T-helper 2 cell treated with Interferon-gamma antibody and Interleukin-4, amounts not matched to agents 5 μg/mL and 100 μg/mL, for 36 hours (primary cell): Measurements from ENCODE around the gene NR4A1.
A peak's percentile ranks its signal among the peaks of the same experiment; 100 is the strongest.

Source experiments
- DNase-seq: peaks from one replicate; pipeline ENCODE4 v3.0.0; 2021; ENCODE audit warnings: low spot score
- H3K27ac Mint-ChIP-seq: one replicate; pipeline ENCODE4 v1.8.0; 2021; ENCODE audit warnings: mild to moderate bottlenecking, mixed read lengths
- H3K27me3 Mint-ChIP-seq: one replicate; pipeline ENCODE4 v1.8.0; 2021; ENCODE audit warnings: low read depth, mixed read lengths
- H3K36me3 Mint-ChIP-seq: one replicate; pipeline ENCODE4 v1.8.0; 2021; ENCODE audit warnings: low read depth, mixed read lengths
- H3K4me1 Mint-ChIP-seq: one replicate; pipeline ENCODE4 v1.8.0; 2021; ENCODE audit warnings: low read depth, mixed read lengths
- H3K4me3 Mint-ChIP-seq: one replicate; pipeline ENCODE4 v1.8.0; 2022; ENCODE audit warnings: mild to moderate bottlenecking, moderate library complexity, mixed read lengths
- H3K9me3 Mint-ChIP-seq: one replicate; pipeline ENCODE4 v1.8.0; 2021; ENCODE audit warnings: mixed read lengths

NR4A1 gene

DNA sequence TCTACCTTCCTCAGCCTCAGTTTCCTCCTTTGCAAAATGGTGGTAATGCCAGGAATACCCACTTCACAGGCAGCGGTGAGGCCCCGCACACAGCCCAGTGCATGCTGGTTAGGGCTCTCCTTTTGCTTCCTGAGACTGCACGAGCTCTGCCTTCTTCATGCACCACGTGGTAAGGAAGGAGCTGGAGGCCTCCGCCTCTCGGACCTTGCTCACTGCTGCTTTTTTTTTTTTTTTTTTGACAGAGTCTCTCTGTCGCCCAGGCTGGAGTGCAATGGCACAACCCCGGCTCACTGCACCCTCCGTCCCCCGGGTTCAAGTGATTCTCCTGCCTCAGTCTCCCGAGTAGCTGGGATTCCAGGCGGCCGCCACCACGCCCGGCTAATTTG, 26.4 kb upstream of the NR4A1 start:
- H3K27ac Mint-ChIP-seq: peak overlapping the region; percentile 96
- H3K27me3 Mint-ChIP-seq: peaks cover 3% of the 10 kb centered on the region
- peak overlapping the region; percentile 94 for H3K4me3 Mint-ChIP-seq
- H3K36me3 Mint-ChIP-seq: peaks cover 1% of the 10 kb centered on the region
- peaks cover 26% of the 10 kb centered on the region for H3K4me1 Mint-ChIP-seq
- H3K9me3 Mint-ChIP-seq: no peaks in the 10 kb centered on the region
- peak; percentile 68 for DNase-seq

- peak overlapping the region; percentile 96 for H3K27ac Mint-ChIP-seq
- H3K4me3 Mint-ChIP-seq: no peak overlapping the region
Measured at GRCh38 chr12:52026263-52026662, 25.0 kb upstream of the NR4A1 start.

DNA sequence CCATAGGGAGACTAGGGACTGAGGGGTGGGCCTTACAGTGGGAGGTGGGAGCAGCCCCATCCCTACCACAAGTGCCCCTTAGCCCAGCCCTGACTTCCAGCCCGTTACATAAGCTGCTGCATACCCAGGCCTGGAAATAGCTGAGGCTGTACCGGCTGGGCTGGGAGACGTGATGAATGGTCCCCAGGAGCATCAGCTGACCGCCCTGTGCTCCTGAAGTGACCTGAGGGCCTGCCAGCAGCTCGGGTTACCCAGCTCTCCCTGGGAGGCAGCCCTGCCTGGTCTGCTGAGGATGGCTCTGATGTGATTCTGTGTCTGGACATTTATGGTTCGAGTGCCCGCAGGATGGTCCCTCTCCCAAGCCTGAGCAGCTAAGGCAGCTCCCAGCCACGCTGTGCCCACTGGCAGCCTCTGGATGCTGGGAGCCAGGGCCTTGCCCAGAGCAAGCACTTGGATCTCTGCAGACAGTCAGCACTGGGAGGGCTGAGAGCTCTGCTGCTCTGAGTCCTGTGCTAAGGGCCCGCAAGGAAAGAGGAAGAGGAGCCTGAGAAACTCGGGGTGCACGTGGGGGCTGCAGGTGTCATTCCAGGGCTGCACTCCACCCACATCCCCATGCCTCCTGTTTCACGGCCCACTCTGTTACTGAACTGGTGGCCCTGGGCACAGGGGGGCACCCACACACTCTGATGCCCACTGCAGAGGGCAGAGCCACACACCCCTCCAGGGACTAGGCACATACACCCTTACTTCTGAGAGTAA, 24.0 kb upstream of the NR4A1 start:
- no peaks in the 10 kb centered on the region for H3K9me3 Mint-ChIP-seq
- H3K4me3 Mint-ChIP-seq: no peak overlapping the region
- no peak for DNase-seq
- no peak overlapping the region for H3K27ac Mint-ChIP-seq
- peaks cover 20% of the 10 kb centered on the region for H3K4me1 Mint-ChIP-seq
- H3K36me3 Mint-ChIP-seq: peaks cover 1% of the 10 kb centered on the region
- no peaks in the 10 kb centered on the region for H3K27me3 Mint-ChIP-seq

More at GRCh38 chr12:52026263-52026662, 25.0 kb upstream of the NR4A1 start:
- Mint-ChIP-seq H3K4me1 (peaks cover 20% of the 10 kb centered on the region), H3K9me3 (no peaks in the 10 kb centered on the region), H3K27me3 (no peaks in the 10 kb centered on the region), H3K36me3 (peaks cover 1% of the 10 kb centered on the region)
- DNase-seq: no peak

- no peak for DNase-seq
- H3K4me3 Mint-ChIP-seq: no peak overlapping the region
Measured at GRCh38 chr12:52029685-52030084, 21.6 kb upstream of the NR4A1 start.

DNA sequence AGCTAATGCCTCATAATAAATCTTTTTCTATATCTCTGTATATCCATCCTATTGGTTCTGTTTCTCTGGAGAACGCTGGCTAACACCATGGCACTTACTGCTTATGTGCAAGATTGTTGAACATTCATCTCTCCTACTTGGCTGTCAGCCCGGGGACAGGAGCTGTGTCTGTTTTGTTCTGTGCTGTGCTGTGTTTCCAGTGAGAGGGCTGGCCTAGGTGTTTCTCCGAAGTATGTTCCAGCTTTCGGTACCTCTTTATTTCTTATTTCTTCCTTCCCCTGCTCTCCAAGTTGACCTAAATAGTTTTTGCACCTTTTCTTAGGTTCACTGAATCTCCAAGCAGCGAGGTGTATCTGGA, 18.8 kb upstream of the NR4A1 start:
- no peaks in the 10 kb centered on the region for H3K9me3 Mint-ChIP-seq
- peaks cover 22% of the 10 kb centered on the region for H3K4me1 Mint-ChIP-seq
- H3K36me3 Mint-ChIP-seq: no peaks in the 10 kb centered on the region
- H3K27ac Mint-ChIP-seq: peak overlapping the region; percentile 34
- DNase-seq: no peak
- peaks cover 23% of the 10 kb centered on the region for H3K27me3 Mint-ChIP-seq
- H3K4me3 Mint-ChIP-seq: peak overlapping the region; percentile 65

More at GRCh38 chr12:52029685-52030084, 21.6 kb upstream of the NR4A1 start:
- Mint-ChIP-seq H3K27me3 (peaks cover 10% of the 10 kb centered on the region), H3K36me3 (no peaks in the 10 kb centered on the region), H3K9me3 (no peaks in the 10 kb centered on the region), H3K27ac (no peak overlapping the region), H3K4me1 (peaks cover 27% of the 10 kb centered on the region)

- Mint-ChIP-seq H3K27ac (peak overlapping the region; percentile 82), H3K4me3 (peak overlapping the region; percentile 78), H3K4me1 (peaks cover 22% of the 10 kb centered on the region), H3K9me3 (no peaks in the 10 kb centered on the region), H3K36me3 (no peaks in the 10 kb centered on the region), H3K27me3 (peaks cover 23% of the 10 kb centered on the region)
- DNase-seq: peak; percentile 95
Measured at GRCh38 chr12:52032804-52033445, 18.3 kb upstream of the NR4A1 start.

- Mint-ChIP-seq H3K36me3 (no peaks in the 10 kb centered on the region), H3K4me1 (peaks cover 26% of the 10 kb centered on the region), H3K27me3 (peaks cover 29% of the 10 kb centered on the region), H3K4me3 (peak overlapping the region; percentile 78), H3K27ac (peak overlapping the region; percentile 82), H3K9me3 (no peaks in the 10 kb centered on the region)
- no peak for DNase-seq
Measured at GRCh38 chr12:52033446-52034140, 17.6 kb upstream of the NR4A1 start.

- H3K27me3 Mint-ChIP-seq: peaks cover 31% of the 10 kb centered on the region
Measured at GRCh38 chr12:52035190-52035589, 16.1 kb upstream of the NR4A1 start.

GRCh38 chr12:52035926-52036325, 15.3 kb upstream of the NR4A1 start:
- peak overlapping the region; percentile 51 for H3K4me3 Mint-ChIP-seq
- H3K4me1 Mint-ChIP-seq: peaks cover 26% of the 10 kb centered on the region
- H3K27ac Mint-ChIP-seq: no peak overlapping the region
- H3K9me3 Mint-ChIP-seq: no peaks in the 10 kb centered on the region
- H3K27me3 Mint-ChIP-seq: peaks cover 31% of the 10 kb centered on the region
- DNase-seq: no peak
- no peaks in the 10 kb centered on the region for H3K36me3 Mint-ChIP-seq

More at GRCh38 chr12:52035190-52035589, 16.1 kb upstream of the NR4A1 start:
- Mint-ChIP-seq H3K4me1 (peaks cover 26% of the 10 kb centered on the region), H3K9me3 (no peaks in the 10 kb centered on the region), H3K27ac (no peak overlapping the region), H3K36me3 (no peaks in the 10 kb centered on the region), H3K4me3 (no peak overlapping the region)
- no peak for DNase-seq

GRCh38 chr12:52036587-52037171, 14.6 kb upstream of the NR4A1 start:
- Mint-ChIP-seq H3K36me3 (no peaks in the 10 kb centered on the region), H3K27ac (no peak overlapping the region), H3K4me1 (peaks cover 27% of the 10 kb centered on the region), H3K27me3 (peaks cover 31% of the 10 kb centered on the region), H3K9me3 (no peaks in the 10 kb centered on the region), H3K4me3 (peak overlapping the region; percentile 51)
- DNase-seq: peak; percentile 79

DNA sequence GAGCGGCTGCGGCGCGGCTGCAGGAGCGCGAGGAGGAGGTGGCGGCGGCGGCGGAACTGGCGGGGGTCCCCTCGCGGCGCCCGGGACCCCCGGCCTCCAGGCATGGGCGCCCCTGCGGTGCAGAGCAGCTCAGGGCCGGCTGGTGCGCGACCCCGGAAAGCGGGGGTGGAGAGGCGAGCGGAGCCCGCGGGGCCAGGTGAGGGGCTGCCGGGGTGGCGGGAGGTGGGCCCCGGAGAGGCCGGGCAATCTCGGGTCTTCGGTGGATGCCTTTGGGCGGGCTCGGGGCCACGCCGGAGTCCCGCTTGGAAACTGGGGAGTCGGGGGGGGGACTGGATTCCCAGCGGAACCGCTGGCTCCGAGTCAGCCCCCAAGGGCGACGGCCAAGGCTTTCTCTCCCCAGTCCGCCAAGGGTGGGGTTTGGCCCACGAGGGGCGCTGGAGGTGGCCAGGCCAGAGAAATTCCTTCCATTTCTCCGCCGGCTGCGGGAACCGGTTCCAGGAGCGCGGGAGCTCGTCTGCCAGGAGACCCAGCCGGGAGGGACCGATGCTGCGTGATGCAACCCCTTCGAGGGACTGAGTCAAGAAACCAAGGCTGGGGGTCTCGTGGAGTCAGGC, 13.9 kb upstream of the NR4A1 start:
- no peak for DNase-seq
- no peaks in the 10 kb centered on the region for H3K36me3 Mint-ChIP-seq
- peak overlapping the region; percentile 19 for H3K4me3 Mint-ChIP-seq
- no peak overlapping the region for H3K27ac Mint-ChIP-seq
- H3K27me3 Mint-ChIP-seq: peaks cover 31% of the 10 kb centered on the region
- H3K9me3 Mint-ChIP-seq: no peaks in the 10 kb centered on the region
- peaks cover 33% of the 10 kb centered on the region for H3K4me1 Mint-ChIP-seq

GRCh38 chr12:52038447-52038846, 12.8 kb upstream of the NR4A1 start:
- Mint-ChIP-seq H3K36me3 (no peaks in the 10 kb centered on the region), H3K9me3 (no peaks in the 10 kb centered on the region), H3K4me3 (peak overlapping the region; percentile 71), H3K27ac (peak overlapping the region; percentile 26), H3K27me3 (peaks cover 28% of the 10 kb centered on the region), H3K4me1 (peaks cover 27% of the 10 kb centered on the region)
- no peak for DNase-seq

- Mint-ChIP-seq H3K27ac (no peak overlapping the region), H3K36me3 (no peaks in the 10 kb centered on the region), H3K27me3 (peaks cover 12% of the 10 kb centered on the region), H3K4me3 (no peak overlapping the region), H3K9me3 (no peaks in the 10 kb centered on the region), H3K4me1 (peaks cover 17% of the 10 kb centered on the region)
- no peak for DNase-seq
Measured at GRCh38 chr12:52041035-52041434, 10.2 kb upstream of the NR4A1 start.
